ENCODE results near the gene C14orf132.

GRCh38 chr14:96030108-96030760, 8.9 kb upstream of the C14orf132 start:
- TF ChIP-seq CTCF (IDR thresholded peaks at IDR 0.05) (no peak), POLR2A (IDR thresholded peaks at IDR 0.05) (no peak)

Data from Peyer's patch (tissue), 4 donors.